ENCODE data around the gene PRIMA1.

- TF ChIP-seq POLR2A (IDR thresholded peaks at IDR 0.05) (no peak), CTCF (IDR thresholded peaks at IDR 0.05) (no peak)
Observed at GRCh38 chr14:93803408-93804318, 15.4 kb upstream of the PRIMA1 start.

Data from esophagus squamous epithelium (tissue), 4 donors.